Measurements from ENCODE around the gene LCE3A. TPM values are rescaled to one million over a fixed set of nuclear protein-coding genes. Genes with fewer than 3 reads are reported as not detected.
"Not testable (repeated sequence)": the region's sequence is repeated elsewhere in the genome, so short reads cannot be mapped to it uniquely, and the experiment has no call there.

LCE3A gene
- total RNA-seq, 2 donors from 2014 or later = not detected

- ATAC-seq (no peak), DNase-seq (no peak)
- intact Hi-C loops (cut with DNase I, micrococcal nuclease) = no loop called here
These were observed 40.3 kb downstream of the LCE3A start for GRCh38 chr1:152582647-152583046.

GRCh38 chr1:152580433-152580832 is 42.5 kb downstream of the LCE3A start, which contains the start of gene LCE3D:
LCE3D (minus strand) TSS chr1:152580516; CDS start chr1:152579936, 580 bp downstream.
- DNase-seq (no peak), ATAC-seq (no peak)
- intact Hi-C loops (cut with DNase I, micrococcal nuclease) = no loop called here

DNA sequence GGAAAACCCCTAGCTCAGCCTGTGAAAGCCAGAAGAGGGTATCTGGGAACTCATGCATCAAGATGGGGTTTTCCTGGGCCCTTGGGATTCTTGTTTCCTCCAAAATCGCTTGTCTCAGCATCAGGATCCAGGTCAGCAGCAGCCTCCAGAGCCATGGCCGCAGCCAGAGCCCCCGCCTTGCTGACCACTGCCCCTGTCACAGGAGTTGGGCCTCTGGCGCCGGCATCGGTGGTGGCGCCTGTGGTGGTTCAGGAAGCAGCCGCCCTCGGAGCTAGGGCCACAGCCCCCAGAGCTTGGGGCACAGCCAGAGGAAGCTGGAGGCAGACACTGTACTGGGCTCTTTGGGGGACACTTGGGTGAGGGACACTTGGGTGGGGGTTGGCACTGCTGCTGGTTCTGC is 43.4 kb downstream of the LCE3A start:
- intact Hi-C loops (cut with DNase I, micrococcal nuclease); DNase-seq; ATAC-seq: not testable (repeated sequence)

GRCh38 chr1:152577168-152577567 is 45.7 kb downstream of the LCE3A start:
- ATAC-seq (no peak), DNase-seq (no peak)
- intact Hi-C loops (cut with DNase I, micrococcal nuclease) = no loop called here

Other genes starting within 250 kb of the LCE3A start
- not detected for gene CRNN, start 208.8 kb downstream of the LCE3A start, total RNA-seq
- not detected for gene LCE5A, start 112.3 kb downstream of the LCE3A start, total RNA-seq
- gene CRCT1, start 108.6 kb downstream of the LCE3A start, total RNA-seq = not detected
- not detected for gene LCE3E, start 56.3 kb downstream of the LCE3A start, total RNA-seq
- gene LCE3D, start 42.6 kb downstream of the LCE3A start, total RNA-seq = not detected
- not detected for gene LCE3C, start 22.9 kb downstream of the LCE3A start, total RNA-seq
- gene LCE3B, start 9.3 kb downstream of the LCE3A start, total RNA-seq = not detected
- not detected for gene LCE2D, start 40.3 kb upstream of the LCE3A start, total RNA-seq
- not detected for gene LCE2C, start 52.2 kb upstream of the LCE3A start, total RNA-seq
- gene LCE2B, start 63.0 kb upstream of the LCE3A start, total RNA-seq = not detected
- not detected for gene LCE2A, start 75.2 kb upstream of the LCE3A start, total RNA-seq
- gene LCE4A, start 85.1 kb upstream of the LCE3A start, total RNA-seq = not detected
- not detected for gene KPRP, start 134.9 kb upstream of the LCE3A start, total RNA-seq
- gene LCE1F, start 152.0 kb upstream of the LCE3A start, total RNA-seq = not detected
- gene LCE1E, start 163.2 kb upstream of the LCE3A start, total RNA-seq = not detected
- gene LCE1D, start 173.6 kb upstream of the LCE3A start, total RNA-seq = not detected
- not detected for gene LCE1C, start 183.5 kb upstream of the LCE3A start, total RNA-seq
- gene LCE1B, start 188.9 kb upstream of the LCE3A start, total RNA-seq = not detected
- gene LCE1A, start 204.4 kb upstream of the LCE3A start, total RNA-seq = not detected
- not detected for gene LCE6A, start 219.8 kb upstream of the LCE3A start, total RNA-seq
- gene LCE7A, start 236.9 kb upstream of the LCE3A start, total RNA-seq = not detected

All from left colon (tissue), 2 donors.